ENCODE data around the gene PGC. TPM values are rescaled to one million over a fixed set of nuclear protein-coding genes. Genes with fewer than 3 reads are reported as not detected.

PGC gene
- total RNA-seq, 3 donors from 2014 or later = not detected

DNA sequence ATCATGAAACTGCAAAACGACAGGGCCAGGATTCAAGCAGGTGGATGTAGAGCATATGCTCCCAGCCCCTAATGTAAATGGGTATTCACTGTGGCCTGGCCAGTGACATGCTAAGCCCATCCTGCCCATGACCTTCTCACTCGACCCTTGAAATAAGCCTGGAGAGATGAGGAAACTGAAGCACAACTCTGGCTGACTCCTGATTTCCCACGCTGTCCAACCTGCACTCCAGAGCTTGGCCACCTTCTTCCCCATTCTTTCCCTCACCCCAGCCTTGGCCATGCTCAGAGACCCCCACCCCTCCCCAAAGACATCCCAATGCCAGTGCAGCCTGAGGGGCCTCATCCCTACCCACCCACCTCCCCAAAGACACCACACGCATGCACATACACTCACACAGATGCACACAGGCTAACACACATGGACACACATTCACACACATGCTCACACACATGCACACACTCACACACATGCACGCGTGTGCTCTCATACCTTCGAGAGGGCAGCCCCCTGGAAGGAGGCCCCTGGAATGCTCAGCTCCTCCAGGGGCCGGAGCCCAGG is 24.1 kb downstream of the PGC start:
- TF ChIP-seq CTCF (IDR thresholded peaks at IDR 0.05) = no peak
- intact Hi-C loops (cut with DNase I, micrococcal nuclease) = no loop called here
- Histone ChIP-seq H3K4me3 (no peak overlapping the region), H3K36me3 (ENCODE audit: low read depth) (no peaks in the 10 kb centered on the region), H3K9me3 (no peaks in the 10 kb centered on the region), H3K4me1 (ENCODE audit: low read depth) (peaks cover 21% of the 10 kb centered on the region)
- ATAC-seq = no peak
- DNase-seq = no peak

- intact Hi-C loops (cut with DNase I, micrococcal nuclease) = no loop called here
Measured at GRCh38 chr6:41721414-41721813, 25.8 kb downstream of the PGC start.

GRCh38 chr6:41720783-41721182 is 26.4 kb downstream of the PGC start:
- no peaks in the 10 kb centered on the region for H3K36me3 ChIP-seq (ENCODE audit: low read depth)
- H3K4me1 ChIP-seq (ENCODE audit: low read depth) = peaks cover 27% of the 10 kb centered on the region
- no peak for ATAC-seq
- no peak for TF ChIP-seq CTCF (IDR thresholded peaks at IDR 0.05)
- DNase-seq = no peak
- intact Hi-C loops (cut with DNase I, micrococcal nuclease) = no loop called here
- H3K4me3 ChIP-seq = no peak overlapping the region
- no peaks in the 10 kb centered on the region for H3K9me3 ChIP-seq

More at GRCh38 chr6:41721414-41721813, 25.8 kb downstream of the PGC start:
- H3K36me3 ChIP-seq (ENCODE audit: low read depth) = no peaks in the 10 kb centered on the region
- no peaks in the 10 kb centered on the region for H3K9me3 ChIP-seq
- ATAC-seq (no peak), DNase-seq (no peak)
- H3K4me3 ChIP-seq = no peak overlapping the region
- peaks cover 23% of the 10 kb centered on the region for H3K4me1 ChIP-seq (ENCODE audit: low read depth)
- TF ChIP-seq CTCF (IDR thresholded peaks at IDR 0.05) = no peak

DNA sequence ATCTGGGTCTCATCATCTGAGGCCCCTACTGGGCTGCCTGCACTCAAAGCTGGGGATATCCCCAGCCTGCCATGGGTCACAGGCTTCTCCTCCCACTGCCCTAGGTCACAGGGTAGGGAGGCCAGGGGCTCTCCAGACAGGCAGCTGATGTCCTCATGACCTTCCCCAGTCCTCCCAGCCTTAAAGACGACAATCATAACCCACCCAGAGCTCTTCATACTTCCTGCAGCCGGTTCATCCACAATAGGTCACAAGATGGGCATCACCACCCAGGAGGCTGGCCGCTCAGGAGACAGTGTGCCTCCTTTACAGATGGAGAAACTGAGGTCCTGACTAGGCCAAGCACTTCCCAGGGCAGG is 27.0 kb downstream of the PGC start:
- no peak for TF ChIP-seq CTCF (IDR thresholded peaks at IDR 0.05)
- Histone ChIP-seq H3K9me3 (no peaks in the 10 kb centered on the region), H3K4me1 (ENCODE audit: low read depth) (peaks cover 27% of the 10 kb centered on the region), H3K36me3 (ENCODE audit: low read depth) (no peaks in the 10 kb centered on the region), H3K4me3 (no peak overlapping the region)
- intact Hi-C loops (cut with DNase I, micrococcal nuclease) = no loop called here
- ATAC-seq (no peak), DNase-seq (no peak)

- no peak for TF ChIP-seq CTCF (IDR thresholded peaks at IDR 0.05)
- DNase-seq (no peak), ATAC-seq (peak; percentile 79)
- Histone ChIP-seq H3K4me1 (ENCODE audit: low read depth) (peaks cover 27% of the 10 kb centered on the region), H3K9me3 (no peaks in the 10 kb centered on the region), H3K4me3 (no peak overlapping the region), H3K36me3 (ENCODE audit: low read depth) (no peaks in the 10 kb centered on the region)
- intact Hi-C loops (cut with DNase I, micrococcal nuclease) = no loop called here
Measured at GRCh38 chr6:41719436-41720261, 27.5 kb downstream of the PGC start.
